DND-41 (cell line): ENCODE measurements around the gene RIPK4.
A peak's percentile ranks its signal among the peaks of the same experiment; 100 is the strongest.

Experiments
- ATAC-seq: fragments of 200-7000 bp; cut with Tn5 transposase; 3 replicates; pipeline ENCODE4 v1.9.1; 2021; ENCODE audit warnings: low read depth; ENCODE audit not compliant: insufficient read depth
- DNase-seq: peaks from one replicate; pipeline ENCODE4 v3.0.0-alpha.2; 2020
- H2AFZ ChIP-seq: 2 replicates; pipeline ENCODE4 v1.6.0; 2012; ENCODE audit warnings: low read depth, low read length
- H3K27ac ChIP-seq: 2 replicates; pipeline ENCODE4 v1.5.1; 2012; ENCODE audit warnings: low read length, inconsistent platforms
- H3K27me3 ChIP-seq: fragments of 200-600 bp; sonication (generic); 2 replicates; pipeline ENCODE4 v1.6.0; 2012; ENCODE audit warnings: low read length, mild to moderate bottlenecking, inconsistent platforms; ENCODE audit not compliant: insufficient read depth, poor library complexity
- H3K36me3 ChIP-seq: 2 replicates; pipeline ENCODE4 v1.5.1; 2012; ENCODE audit warnings: low read length, inconsistent platforms; ENCODE audit not compliant: insufficient read depth
- H3K4me1 ChIP-seq: 2 replicates; pipeline ENCODE4 v1.5.1; 2012; ENCODE audit warnings: mild to moderate bottlenecking, low read length; ENCODE audit not compliant: insufficient read depth
- H3K4me2 ChIP-seq: 2 replicates; pipeline ENCODE4 v1.6.0; 2012; ENCODE audit warnings: mild to moderate bottlenecking, moderate library complexity, low read length, inconsistent platforms; ENCODE audit not compliant: insufficient read depth
- H3K4me3 ChIP-seq, 2 experiments: fragments of 200-600 bp in 1 of 2; shearing (Covaris generic) in 1 of 2; 2 replicates each; pipeline ENCODE4 v1.5.1; 2012 to 2016; ENCODE audit warnings: inconsistent platforms in 2 of 2, low read length in 2 of 2, mild to moderate bottlenecking in 2 of 2, low read depth in 1 of 2, moderate library complexity in 1 of 2
- H3K79me2 ChIP-seq: 2 replicates; pipeline ENCODE4 v1.6.0; 2012; ENCODE audit warnings: low read length, inconsistent platforms; ENCODE audit not compliant: insufficient read depth
- H3K9ac ChIP-seq: 2 replicates; pipeline ENCODE4 v1.6.0; 2012; ENCODE audit warnings: low read depth, mild to moderate bottlenecking, inconsistent platforms, low read length, moderate library complexity
- H3K9me3 ChIP-seq: 2 replicates; pipeline ENCODE4 v1.5.1; 2012; ENCODE audit warnings: low read length, moderate library complexity, mild to moderate bottlenecking, inconsistent platforms; ENCODE audit not compliant: insufficient read depth, severe bottlenecking
- H4K20me1 ChIP-seq: 2 replicates; pipeline ENCODE4 v1.6.0; 2012; ENCODE audit warnings: low read length; ENCODE audit not compliant: insufficient read depth
- EZH2 ChIP-seq: IDR thresholded peaks from 3 replicates; pipeline ENCODE4 v1.6.1; 2012; ENCODE audit warnings: borderline replicate concordance, low read depth, mild to moderate bottlenecking, moderate library complexity, low read length, inconsistent platforms; ENCODE audit not compliant: severe bottlenecking
- TF ChIP-seq, protein P1 (sequence below): IDR thresholded peaks from 2 replicates; pipeline ENCODE4 v1.5.1; 2012; ENCODE audit warnings: borderline replicate concordance, low read length, moderate library complexity, mild to moderate bottlenecking; ENCODE audit not compliant: poor library complexity, severe bottlenecking; ENCODE audit errors: extremely low read depth

The RIPK4 gene

DNA sequence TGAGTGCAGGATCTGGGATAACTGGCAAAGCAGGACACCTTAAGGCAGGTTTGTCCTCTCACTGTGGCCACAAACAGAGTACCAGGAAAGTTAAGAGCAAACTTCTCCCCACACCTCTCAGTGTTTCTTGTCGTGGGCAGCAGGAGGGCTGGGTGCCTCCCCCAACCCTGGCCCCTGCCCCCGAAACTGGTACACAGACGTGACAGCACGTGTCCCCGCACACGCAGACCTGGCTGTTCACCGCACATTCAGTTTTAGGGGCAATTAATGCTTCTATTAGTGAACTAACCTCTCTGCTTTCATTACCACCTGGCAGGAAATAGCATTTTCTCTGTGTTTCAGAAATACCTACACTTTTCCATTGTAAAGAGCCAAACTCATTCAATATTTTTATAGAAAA is 32.9 kb upstream of the RIPK4 start:
- no peak overlapping the region for H3K4me2 ChIP-seq

DNA sequence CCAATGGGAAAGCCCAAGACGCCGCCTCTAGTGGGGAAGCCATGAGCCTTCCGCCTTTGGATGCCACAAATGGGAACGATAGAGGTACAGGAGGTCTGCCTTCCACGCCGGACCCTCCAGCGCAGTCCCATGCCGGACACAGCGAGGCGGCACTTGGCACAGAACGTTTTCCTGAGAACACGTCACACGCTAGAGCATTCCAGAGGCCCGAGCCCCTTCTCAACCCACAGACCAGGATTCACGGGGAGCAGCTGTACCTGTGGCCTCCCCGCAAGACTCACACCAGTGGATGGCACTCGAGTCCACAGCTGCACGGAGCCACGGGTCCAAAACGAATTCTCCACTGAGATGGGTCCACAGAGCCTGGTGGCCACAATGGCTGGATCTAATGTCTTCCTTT is 31.5 kb upstream of the RIPK4 start:
- no peak for TF ChIP-seq EZH2
- TF ChIP-seq, protein P1, sequence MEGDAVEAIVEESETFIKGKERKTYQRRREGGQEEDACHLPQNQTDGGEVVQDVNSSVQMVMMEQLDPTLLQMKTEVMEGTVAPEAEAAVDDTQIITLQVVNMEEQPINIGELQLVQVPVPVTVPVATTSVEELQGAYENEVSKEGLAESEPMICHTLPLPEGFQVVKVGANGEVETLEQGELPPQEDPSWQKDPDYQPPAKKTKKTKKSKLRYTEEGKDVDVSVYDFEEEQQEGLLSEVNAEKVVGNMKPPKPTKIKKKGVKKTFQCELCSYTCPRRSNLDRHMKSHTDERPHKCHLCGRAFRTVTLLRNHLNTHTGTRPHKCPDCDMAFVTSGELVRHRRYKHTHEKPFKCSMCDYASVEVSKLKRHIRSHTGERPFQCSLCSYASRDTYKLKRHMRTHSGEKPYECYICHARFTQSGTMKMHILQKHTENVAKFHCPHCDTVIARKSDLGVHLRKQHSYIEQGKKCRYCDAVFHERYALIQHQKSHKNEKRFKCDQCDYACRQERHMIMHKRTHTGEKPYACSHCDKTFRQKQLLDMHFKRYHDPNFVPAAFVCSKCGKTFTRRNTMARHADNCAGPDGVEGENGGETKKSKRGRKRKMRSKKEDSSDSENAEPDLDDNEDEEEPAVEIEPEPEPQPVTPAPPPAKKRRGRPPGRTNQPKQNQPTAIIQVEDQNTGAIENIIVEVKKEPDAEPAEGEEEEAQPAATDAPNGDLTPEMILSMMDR: no peak
- H3K9me3 ChIP-seq: peaks cover 5% of the 10 kb centered on the region
- H3K27me3 ChIP-seq: no peaks in the 10 kb centered on the region
- H4K20me1 ChIP-seq: no peaks in the 10 kb centered on the region
- H3K4me2 ChIP-seq: no peak overlapping the region
- H3K4me3 ChIP-seq: no peak overlapping the region
- no peaks in the 10 kb centered on the region for H3K4me1 ChIP-seq
- no peak overlapping the region for H3K27ac ChIP-seq
- no peak overlapping the region for H2AFZ ChIP-seq
- H3K79me2 ChIP-seq: no peaks in the 10 kb centered on the region
- peaks cover 62% of the 10 kb centered on the region for H3K36me3 ChIP-seq
- H3K9ac ChIP-seq: no peak overlapping the region
- DNase-seq: no peak
- ATAC-seq: no peak

More for the DNA sequence above, 32.9 kb upstream of the RIPK4 start:
- no peak overlapping the region for H3K4me3 ChIP-seq
- no peaks in the 10 kb centered on the region for H4K20me1 ChIP-seq
- no peaks in the 10 kb centered on the region for H3K4me1 ChIP-seq
- H3K9ac ChIP-seq: no peak overlapping the region
- no peak for DNase-seq
- H3K27me3 ChIP-seq: no peaks in the 10 kb centered on the region
- ATAC-seq: no peak
- H3K9me3 ChIP-seq: no peaks in the 10 kb centered on the region
- H2AFZ ChIP-seq: no peak overlapping the region
- TF ChIP-seq, protein P1: no peak
- TF ChIP-seq EZH2: no peak
- H3K79me2 ChIP-seq: no peaks in the 10 kb centered on the region
- no peak overlapping the region for H3K27ac ChIP-seq
- H3K36me3 ChIP-seq: peaks cover 71% of the 10 kb centered on the region

DNA sequence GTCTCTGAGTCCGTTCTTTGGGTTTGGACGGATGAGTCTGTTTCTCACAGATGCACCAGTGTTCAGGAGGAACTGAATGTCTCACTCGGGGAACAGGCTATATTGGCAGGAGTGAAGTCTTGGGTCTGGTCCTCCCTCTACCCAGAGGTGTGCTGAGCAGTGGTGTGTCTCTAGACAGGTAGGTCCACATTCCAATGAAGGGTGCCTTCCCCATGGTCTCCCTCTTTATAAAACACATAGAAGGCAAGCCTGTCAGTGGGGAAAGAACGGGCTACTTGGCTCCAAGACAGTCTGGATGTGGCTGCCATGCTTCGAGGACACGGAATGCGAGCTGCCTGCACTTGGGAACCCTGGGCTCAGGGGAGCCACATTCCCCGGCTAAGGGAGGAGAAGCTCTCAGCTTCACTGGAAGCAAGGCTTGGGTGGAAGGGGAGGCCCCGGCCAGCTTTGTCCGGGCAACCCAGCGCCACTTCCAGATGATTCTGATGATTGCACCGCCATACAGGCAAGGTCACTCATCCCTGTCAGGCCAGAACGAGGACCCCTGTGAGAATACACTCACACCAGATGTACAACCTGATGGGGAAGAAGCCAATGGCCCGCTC is 29.7 kb upstream of the RIPK4 start:
- Histone ChIP-seq H3K4me3 (no peak overlapping the region), H2AFZ (no peak overlapping the region), H3K9ac (no peak overlapping the region), H3K4me1 (no peaks in the 10 kb centered on the region), H4K20me1 (no peaks in the 10 kb centered on the region), H3K9me3 (peaks cover 17% of the 10 kb centered on the region), H3K79me2 (no peaks in the 10 kb centered on the region), H3K36me3 (peaks cover 46% of the 10 kb centered on the region), H3K4me2 (no peak overlapping the region), H3K27ac (peak overlapping the region; percentile 30; the same call in 1 of the 2 replicates), H3K27me3 (no peaks in the 10 kb centered on the region)
- DNase-seq (no peak), ATAC-seq (no peak)
- no peak for TF ChIP-seq EZH2
- TF ChIP-seq, protein P1: no peak

DNA sequence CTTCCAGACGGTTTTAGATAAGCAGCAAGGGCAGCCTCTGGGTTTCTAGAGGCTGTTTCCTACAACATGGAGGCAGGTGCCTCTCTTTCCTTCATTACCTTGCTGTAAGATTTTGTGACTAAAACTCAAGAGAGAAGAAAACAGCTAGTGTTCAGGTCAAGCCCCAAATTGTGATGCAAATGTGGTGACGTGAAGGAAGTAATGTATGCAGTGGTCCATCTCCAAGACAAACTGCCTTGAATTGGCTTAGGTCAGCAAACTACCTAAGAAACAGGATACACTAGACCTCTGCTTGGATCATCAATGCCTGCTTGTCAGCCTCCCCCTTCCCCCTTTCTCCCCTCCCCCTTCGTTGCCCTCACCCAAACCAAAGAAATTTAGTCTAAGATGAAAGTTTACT is 28.9 kb upstream of the RIPK4 start:
- H3K4me2 ChIP-seq: no peak overlapping the region

More for the DNA sequence above, 28.9 kb upstream of the RIPK4 start:
- H4K20me1 ChIP-seq: no peaks in the 10 kb centered on the region
- no peaks in the 10 kb centered on the region for H3K27me3 ChIP-seq
- H2AFZ ChIP-seq: no peak overlapping the region
- H3K27ac ChIP-seq: no peak overlapping the region
- DNase-seq: no peak
- H3K79me2 ChIP-seq: no peaks in the 10 kb centered on the region
- H3K36me3 ChIP-seq: peaks cover 37% of the 10 kb centered on the region
- H3K9ac ChIP-seq: no peak overlapping the region
- H3K4me1 ChIP-seq: no peaks in the 10 kb centered on the region
- H3K4me3 ChIP-seq: no peak overlapping the region
- TF ChIP-seq EZH2: no peak
- TF ChIP-seq, protein P1: no peak
- peaks cover 17% of the 10 kb centered on the region for H3K9me3 ChIP-seq
- ATAC-seq: no peak
